ENCODE data around the gene ARL4D.

Gene ARL4D

GRCh38 chr17:43398724-43399595, at the start of gene ARL4D:
TSS of gene ARL4D (plus strand) at chr17:43398993. CDS start at chr17:43399733, 740 bp downstream.
- TF ChIP-seq CTCF (IDR thresholded peaks at IDR 0.05), result no peak

GRCh38 chr17:43349142-43349541, 49.7 kb upstream of the ARL4D start:
- no peak for TF ChIP-seq CTCF (IDR thresholded peaks at IDR 0.05)

- no peak for TF ChIP-seq CTCF (IDR thresholded peaks at IDR 0.05)
Measured at GRCh38 chr17:43350888-43351361, 47.9 kb upstream of the ARL4D start.

DNA sequence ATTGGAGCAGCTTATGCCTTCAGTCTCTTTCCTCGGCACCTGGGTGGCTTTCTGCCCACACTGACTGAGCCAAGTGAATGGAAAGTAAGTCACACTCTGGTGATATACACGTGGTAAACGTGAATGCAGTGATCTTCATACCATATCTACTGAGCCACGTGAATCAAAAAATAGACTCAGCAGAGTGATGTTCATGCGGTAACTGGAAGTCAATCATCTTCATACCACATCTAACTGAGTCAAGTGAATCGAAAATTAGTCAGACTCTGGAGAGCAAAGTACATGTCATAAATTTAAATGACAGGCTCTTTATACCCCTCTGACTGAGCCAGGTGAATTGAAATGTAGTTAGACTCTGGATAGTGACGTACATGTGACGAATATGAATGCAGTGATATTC, 47.1 kb upstream of the ARL4D start:
- no peak for TF ChIP-seq CTCF (IDR thresholded peaks at IDR 0.05)

DNA sequence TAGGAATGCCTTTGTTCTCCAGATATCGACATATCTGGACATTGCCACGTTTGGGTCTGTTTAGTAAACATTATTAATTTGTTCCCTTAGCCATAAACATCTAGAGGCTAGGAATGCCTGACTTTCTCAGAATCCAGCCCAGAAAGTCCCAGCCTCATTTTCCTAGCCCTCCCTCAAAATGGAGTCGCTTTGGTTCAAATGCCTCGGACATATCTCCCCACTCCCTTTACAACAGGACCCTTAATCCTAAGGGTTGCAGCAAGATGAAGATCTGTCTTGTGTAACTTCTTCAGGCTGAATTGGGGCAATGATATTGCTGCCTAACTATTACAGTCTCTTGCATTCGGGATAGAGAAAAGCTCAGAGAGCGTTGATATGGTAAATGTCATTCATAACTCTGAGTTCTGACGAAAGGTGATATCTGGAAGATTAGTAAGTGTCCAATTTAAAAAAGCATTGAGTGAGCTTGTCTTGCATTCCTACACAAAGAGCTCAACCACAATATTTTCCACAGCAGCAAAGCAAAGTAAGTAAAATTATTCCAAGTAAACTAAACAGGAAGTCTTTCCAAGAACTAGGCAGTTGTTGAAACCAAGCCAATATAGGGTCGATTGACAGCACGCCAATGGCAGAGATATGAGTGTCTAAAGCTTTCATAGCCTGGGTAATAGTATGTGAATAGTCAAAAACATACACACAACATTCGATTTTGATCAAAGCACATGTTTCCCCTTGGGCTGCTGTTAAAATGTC, 46.0 kb upstream of the ARL4D start:
- no peak for TF ChIP-seq CTCF (IDR thresholded peaks at IDR 0.05)

DNA sequence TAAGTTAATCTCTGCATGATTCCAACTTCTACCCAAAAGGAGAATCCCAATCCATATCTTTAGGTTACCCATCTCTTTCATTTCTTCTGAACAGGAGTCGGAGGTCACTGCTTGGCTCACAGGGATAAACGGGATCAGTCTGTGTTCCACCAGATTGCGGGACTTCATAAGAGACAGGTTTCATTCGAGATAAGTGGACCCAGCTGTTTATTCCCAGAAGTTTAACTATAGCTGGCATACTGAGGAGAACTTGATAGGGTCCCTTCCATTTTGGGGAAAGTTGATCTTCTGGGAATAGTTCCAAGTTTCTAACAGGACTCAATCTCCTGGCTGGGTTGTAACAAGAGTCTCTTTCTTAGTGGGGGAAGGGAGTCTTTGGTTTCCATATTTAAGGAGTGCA, 45.4 kb upstream of the ARL4D start:
- TF ChIP-seq CTCF (IDR thresholded peaks at IDR 0.05), result no peak

DNA sequence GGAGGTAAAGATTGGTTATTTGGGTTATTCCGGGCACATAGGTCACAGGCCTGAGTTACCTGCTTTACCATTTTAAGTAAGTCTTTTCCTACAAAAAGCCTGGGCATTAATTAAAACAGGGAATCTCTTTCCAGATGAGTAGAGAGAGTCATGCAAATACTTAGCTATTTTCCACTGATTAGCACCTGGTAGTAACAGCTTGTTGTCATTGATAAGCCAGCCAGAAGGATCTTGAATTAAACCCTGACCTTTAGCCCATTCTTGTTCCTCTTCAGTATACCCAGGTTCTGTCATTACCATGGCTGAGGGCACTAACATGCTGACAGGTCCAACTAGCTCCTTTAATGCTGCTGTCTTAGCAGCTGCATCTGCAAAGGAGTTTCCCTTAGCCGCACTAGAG, 44.4 kb upstream of the ARL4D start:
- no peak for TF ChIP-seq CTCF (IDR thresholded peaks at IDR 0.05)

Data from LNCAP (cell line).